Ecto neural progenitor cell (in vitro differentiated cells): ENCODE measurements around the gene PROX2.
A peak's percentile ranks its signal among the peaks of the same experiment; 100 is the strongest.

Source experiments
- DNase-seq: peaks from one replicate; pipeline ENCODE4 v3.0.0-alpha.2; 2018; ENCODE audit warnings: low spot score

Gene PROX2, protein sequence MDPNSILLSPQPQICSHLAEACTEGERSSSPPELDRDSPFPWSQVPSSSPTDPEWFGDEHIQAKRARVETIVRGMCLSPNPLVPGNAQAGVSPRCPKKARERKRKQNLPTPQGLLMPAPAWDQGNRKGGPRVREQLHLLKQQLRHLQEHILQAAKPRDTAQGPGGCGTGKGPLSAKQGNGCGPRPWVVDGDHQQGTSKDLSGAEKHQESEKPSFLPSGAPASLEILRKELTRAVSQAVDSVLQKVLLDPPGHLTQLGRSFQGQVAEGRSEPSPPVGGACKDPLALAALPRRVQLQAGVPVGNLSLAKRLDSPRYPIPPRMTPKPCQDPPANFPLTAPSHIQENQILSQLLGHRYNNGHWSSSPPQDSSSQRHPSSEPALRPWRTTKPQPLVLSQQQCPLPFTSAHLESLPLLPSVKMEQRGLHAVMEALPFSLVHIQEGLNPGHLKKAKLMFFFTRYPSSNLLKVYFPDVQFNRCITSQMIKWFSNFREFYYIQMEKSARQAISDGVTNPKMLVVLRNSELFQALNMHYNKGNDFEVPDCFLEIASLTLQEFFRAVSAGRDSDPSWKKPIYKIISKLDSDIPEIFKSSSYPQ

DNA sequence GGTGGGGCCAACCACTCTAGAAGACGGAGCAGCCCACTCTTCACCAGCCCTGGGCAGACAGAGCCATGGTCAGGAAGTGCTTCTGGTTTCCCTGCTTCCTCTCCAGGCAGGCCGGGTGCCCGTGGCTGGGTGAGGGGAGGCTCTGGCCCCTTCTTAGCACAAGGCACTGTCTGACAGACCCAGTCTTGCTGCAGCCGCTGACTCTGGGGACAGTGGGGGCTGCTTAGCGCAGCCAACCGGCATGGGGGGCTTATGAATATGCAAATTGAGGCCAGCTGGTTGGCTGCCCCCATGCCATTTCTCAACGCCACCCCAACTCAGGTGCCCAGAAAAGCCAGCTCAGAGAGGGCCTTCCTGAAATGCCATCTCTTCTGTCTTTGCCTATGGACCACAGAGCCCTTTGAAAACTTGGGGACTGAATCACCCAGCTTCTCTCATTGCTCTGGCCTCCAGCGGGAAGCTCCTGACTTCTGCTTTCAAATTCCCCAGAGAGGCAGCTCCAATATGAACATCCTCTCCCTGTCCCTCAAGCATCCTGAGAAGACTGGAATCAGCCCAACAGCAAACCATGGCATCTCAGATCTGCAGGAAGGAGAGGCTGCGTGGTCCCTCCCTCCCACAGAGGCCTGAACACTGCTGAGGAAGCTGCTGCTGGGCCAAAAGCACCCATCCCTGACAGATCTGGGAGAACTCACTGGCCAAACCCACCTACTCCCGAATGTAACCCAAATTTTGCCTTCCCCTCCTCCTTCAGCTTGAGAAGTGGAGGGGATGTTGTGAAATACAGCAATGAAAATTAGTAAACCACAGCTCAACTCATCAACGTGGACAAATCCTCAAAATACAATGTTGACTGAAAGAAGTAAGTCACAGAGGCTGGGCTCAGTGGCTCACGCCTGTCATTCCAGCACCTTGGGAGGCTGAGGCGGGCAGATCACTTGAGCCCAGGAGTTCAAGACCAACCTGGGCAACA, at the start of gene PROX2:
PROX2 (minus strand) TSS at position 205 of the 973 bp plus-strand sequence. CDS start 12,311 bp downstream, outside the sequence.
- DNase-seq, result no peak

DNA sequence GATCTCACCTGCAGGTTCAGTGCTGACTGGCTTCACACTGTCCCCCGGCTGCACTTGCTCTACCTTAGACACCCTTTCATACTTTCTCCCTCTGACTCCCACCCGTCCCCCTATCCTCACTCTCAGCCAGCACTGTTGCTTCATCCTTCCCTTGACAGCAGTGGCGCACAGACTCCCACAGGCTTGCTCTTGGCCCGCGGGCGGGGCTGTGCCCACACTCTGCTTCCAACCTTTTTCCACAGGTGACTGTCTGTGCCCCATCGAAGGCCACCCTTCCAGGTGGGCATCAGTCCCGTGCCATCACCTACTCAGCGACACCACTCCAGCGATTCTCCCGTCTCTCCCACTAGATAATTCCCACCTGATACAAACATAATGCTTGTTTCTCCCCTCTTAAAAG, 48.1 kb upstream of the PROX2 start:
- DNase-seq, result no peak

DNA sequence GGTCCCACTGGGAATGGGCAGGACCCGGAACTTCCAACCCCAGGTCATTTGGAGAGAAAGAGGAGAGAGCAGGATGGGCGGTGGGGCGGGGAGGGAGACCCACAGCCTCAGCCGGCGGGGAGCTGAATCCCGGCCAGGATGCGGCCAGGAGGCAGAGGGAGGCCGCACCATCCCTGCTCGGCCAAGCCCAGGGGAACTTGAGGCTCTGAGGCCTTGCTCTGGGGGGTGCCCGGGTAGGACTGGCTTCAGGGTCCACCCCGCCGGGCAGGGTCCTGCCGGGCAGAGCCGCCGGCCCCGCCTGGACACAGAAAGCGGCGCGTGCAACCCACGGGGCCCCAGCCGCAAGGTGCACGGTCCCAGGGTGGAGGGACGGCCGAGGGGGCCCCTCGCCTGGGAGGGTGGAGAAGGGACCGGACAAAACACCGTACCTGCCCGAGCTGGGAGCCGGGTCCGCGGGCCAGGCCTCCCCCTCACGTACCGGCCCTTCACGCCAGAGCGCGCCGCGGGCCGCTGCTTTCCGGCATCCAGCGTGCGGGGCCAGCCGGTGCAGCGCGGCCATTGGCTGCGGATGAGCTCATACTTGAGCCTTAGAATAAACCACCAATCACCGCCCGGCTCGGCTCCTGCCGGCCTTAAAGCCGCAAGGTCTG, 46.9 kb upstream of the PROX2 start, which contains the start of gene RPS6KL1:
RPS6KL1 (minus strand) TSS at position 509 of the 650 bp plus-strand sequence. CDS start 1,719 bp downstream, outside the sequence.
- DNase-seq, result peak; percentile 91

DNA sequence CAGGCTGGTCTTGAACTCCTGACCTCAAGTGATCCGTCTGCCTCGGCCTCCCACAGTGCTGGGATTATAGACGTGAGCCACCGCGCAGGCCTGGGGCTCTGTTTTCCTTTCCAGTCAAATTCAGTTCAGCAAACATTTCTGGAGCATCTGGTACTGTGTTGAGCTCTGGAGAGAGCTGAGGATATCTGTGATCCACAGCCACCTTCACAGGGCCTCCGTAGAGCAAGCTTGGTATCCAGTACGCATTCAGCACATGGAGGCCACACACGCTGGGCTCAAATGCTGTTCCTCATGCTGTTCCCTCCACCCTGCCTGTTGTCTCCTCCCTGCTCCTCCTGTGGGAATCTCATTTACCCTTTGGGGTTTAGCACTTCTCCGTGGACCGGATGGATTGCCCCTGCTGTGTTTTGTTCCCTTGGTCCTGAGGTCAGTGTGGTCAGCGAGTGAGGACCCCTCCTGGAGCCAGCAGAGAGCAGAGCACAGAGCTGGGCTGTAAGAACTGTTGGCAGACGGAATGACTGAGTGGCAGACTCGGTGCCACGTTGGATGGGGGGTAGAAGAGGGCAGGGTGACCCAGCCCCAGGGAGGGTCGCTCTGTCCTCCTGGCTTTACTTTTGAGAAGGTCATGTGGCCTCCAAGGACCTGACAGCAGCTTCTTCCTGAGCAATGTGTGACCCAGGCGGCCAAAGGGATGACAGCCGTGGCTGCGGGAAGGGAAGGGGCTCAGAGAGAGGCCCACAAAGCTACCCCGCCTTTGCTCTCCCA, 46.2 kb upstream of the PROX2 start:
- no peak for DNase-seq

DNA sequence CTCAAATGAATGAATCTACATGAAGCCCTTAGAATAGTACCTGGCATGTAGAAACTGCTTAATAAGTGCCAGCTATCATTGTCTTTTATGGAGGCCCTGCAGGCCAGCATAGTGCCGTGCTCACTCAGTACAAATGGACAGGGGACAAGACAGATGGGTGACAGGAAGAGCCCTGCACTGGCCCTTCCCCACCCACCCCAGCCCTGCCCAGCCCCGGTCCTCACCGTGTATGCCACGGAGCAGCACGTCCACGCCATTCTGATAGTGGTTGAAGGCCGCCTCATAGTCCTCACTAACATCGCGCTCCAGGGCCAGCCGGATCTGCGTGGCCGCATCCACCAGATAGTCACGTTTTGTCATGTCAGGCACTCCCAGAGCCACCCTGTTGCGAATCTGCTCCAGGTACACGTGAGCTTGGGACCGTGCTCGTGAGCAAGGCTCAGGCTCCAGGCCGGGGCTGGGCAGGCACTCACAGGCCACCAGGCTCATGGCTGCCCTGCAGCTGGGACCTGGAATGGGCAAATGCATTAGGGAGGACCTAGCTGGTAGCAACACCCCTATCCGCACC, 45.2 kb upstream of the PROX2 start:
- no peak for DNase-seq

DNA sequence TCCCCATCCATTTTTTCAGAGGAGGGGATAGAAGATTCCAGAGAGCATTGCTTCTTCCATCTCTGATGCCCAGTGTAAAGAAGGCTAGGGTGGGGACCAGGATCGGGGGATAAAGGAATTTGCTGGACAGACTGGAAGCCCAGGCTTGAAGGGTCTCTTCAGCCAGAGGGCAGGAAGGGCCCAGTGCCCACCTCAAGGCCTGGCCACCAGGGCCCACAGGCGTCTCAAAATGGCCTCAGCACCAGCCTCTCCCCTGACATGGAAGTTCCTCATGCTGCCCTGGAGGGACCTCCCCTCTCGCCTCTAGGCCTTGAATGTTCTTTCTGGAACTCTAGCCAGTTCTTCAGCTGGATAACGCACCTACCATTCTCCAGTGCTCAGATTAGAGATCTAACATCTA, 44.3 kb upstream of the PROX2 start:
- no peak for DNase-seq

DNA sequence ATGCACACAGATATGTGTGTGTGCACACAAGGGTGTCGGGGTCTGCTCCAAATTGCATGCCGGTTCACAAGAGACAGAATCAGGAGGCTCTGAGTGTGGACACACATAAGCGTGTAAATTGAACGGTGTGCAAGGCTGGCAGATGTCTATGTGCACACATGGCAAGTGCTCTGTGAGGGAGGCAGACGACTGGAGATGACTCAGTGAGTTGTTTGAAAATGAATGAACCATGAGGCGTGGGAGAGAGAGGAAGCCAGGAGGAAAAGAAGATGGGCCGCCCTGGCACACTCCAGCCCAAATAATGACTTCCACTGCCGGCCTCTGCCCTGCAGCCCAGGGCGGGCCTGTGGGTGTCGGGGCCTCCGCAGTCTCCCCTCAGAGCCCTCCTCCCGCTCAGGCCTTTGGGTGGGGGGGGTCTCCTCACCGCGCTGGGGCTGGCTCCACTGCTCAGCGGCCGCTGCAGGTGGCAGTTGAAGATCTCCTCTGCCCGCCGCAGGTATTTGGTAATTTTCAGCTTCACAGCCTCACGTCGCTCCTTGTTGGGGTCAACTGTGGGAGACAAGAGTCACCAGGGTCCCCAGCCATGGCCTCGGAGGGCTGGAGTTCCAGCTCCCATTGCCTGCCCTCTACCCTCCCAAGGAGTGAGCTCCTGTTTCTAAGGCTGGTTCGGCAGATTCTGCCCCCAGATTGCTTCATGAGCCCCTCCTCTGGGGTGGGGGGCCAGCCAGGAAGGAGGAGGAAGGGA, 43.6 kb upstream of the PROX2 start:
- no peak for DNase-seq

DNA sequence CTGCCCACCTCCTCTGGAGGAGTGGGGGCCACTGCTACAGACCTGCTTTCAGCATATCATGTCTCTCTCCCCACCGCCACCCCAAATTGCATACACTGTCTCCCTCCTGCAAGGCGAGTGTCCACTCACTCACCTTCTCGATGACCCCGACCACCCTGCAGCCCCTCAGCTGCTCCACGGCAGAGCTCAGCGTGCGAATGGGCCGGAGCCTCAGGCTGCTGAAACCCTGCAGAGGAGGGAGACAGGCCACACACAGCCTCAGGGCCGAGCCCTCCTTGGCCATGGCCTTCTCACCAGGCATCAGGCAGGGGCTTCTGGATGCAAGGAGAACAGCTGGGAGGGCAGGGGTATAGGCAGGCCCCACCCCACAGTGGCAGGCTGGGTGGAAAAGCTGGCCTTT, 42.4 kb upstream of the PROX2 start:
- no peak for DNase-seq

DNA sequence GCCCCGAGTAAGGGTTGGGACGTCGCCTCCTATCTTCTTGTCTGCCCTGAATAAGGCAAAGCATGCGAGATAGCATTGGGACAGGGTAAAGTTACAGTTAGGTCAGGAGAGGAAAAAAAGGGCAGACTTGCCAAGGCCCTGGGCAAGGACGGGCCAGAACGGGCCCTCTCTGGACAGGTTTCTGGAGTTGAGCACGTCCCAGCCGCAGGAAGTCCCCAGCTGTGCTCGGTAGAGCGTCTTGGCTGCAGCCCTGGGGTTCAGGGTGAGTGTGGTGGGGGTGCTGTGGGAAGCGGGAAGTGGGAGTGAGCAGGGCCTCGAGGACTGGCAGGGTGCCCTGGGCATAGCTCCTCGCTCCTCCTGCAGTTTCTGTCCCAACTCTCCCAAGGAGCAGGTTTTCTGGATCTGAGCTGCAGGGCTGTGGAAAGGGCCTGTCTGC, 41.7 kb upstream of the PROX2 start:
- DNase-seq, result no peak

DNA sequence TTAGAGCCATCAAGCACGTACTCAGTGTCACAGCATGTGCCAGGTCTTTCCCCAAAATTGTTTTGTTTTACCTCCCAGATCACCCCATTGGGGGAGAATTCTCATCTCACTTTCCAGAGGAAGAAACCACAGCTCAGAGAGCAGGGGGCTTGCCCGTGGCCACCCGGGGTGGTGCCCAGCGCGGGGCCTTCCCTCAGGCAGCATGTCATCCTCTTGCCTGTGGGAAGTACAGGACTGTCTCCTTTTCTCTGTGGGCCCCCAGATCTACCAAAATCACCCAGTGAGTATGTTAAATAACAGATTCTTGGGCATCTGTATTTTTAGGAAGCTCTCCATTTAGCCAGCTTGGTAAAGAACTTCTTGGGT, 41.2 kb upstream of the PROX2 start:
- no peak for DNase-seq

DNA sequence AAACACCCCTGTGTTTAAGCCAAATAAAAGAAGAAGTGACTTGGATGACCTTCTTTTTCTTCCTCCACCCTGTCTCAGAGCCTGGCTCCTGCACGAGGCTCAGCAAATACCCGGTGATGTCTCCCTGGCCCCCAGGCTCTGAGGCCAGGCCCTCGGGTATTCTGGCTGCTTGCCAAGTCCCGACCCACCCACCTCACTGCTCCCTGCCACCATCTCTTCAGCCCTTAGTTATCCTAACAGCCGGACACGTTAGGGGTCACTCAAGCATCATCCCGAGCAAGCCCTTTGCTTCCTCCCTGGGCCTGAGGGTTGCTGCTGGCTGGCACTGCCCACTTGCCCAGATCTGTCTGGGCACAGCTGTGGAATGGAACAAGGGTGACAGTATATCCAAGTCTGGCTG, 39.9 kb upstream of the PROX2 start:
- no peak for DNase-seq

DNA sequence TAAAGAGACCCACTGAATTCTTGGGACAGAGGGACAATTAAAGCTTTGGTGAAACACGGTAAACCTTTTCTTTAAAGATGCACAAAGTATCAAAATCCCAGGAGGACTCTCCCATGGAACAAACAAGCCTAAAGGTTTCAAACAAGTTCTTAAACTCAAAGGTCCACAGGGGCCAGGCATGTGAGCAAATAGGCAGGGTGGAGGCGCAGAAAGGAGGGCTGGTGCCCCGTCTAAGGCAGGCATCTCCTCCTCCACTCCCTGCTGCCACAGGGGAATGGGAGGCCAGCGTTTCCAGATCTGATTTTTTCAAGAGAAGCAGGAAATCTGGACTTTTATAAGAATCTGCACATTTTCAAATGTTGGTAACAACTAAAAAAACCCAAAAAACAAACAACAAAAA, 39.5 kb upstream of the PROX2 start:
- no peak for DNase-seq

DNA sequence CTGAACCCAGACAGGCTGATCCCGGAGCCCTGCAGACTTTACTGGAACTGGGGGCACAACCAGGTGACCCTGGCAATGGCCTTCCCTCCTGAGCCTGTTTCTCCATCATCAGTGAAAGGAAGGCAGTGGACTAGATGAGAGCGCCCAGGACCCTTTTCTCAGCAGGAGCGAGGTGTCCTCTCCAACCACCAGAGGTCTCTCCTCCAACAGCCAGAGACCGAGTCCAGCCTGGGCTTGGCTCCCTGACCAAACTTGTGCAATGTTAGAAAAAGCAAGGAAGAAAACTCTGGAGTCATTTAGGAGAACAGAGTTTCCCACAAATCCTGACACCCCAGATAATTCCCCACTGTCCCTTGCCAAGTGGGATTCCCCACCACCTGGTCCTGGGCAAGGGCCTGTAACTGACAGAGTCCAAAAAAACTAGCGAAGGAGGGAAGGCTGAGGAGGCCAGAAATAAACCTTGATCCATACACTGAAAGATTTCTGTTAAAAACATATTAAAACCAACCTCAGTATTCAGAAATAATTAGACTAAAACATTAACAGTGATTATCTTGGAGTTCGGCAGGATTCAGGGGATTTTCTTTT, 38.1 kb upstream of the PROX2 start:
- peak; percentile 69 for DNase-seq

DNA sequence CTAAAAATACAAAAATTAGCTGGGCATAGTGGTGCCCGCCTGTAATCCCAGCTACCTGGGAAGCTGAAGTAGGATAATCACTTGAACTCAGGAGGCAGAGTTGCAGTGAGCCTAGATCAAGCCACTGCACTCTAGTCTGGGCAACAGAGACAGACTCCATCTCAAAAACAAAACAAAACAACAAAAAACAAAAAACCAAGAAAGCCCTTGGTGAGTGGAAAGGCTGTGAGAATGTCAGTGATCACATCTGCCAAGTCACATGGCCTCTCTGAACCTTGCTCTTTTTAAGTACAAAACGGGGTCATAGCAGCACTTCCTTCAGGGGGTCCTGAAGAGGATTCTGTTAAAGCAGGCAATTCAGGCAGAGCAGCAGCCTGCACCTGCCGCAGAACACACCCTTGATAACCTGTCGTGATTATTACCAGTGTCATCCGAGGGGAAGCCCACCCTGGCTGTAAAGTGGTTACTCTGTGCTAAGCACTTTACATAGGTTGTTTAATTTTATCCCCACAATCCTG, 37.5 kb upstream of the PROX2 start:
- DNase-seq, result no peak

DNA sequence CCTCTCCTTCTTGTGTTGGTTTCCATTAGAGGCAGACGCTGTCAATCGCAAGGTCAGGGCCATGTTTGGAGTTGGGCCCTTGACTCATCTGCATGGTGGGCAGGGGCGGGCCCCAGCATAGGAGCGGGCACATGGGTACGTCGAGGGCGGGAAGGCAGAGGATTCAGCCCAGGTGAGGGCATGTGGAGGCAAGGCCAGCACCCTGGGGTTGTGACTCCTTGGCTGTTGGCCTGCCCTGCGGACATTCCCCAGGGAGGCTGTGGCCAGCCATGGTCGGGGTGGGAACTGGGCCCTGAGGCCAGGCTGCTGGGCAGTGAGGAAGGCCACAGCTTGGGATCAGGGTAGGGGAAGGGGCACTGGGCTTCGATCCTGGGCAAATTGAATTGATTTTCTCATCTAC, 36.9 kb upstream of the PROX2 start:
- DNase-seq, result no peak

DNA sequence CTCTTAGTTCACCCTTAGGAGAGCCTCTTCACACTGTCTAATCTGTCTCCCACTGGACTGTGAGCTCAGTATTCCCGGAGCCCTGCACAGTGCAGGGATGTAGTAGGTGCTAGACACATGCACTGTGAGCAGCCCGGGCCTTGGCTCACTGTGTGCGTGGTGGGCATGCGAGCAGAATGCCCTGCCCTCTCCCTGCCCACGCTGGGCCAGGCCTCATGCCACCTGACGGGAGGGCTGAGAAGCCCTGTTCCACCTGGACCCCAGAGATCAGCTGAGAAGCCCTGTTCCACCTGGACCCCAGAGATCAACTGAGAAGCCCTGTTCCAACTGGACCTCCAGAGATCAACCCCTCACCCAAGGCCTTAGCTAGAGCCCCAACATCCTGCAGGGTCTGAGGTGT, 36.2 kb upstream of the PROX2 start:
- no peak for DNase-seq

DNA sequence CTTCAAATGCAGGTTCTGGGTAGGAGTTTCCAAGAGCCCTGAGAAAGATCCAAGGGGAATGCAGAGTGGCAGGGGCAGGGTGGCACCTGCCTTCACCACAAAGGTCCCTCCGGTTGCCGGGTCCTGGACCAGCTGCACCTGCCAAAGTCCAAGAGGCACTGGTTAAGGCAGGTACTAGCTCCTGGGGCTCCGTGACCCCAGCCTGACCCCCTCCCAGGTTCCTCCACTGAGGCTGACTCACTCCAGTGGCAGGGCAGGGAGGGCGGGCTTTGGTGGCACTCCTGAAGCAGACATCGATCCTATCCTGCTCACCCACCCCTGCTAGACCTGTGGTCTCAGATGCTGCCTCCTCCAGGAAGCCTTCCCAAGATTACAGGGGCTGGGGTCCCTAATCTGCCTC, 35.8 kb upstream of the PROX2 start:
- DNase-seq, result no peak

DNA sequence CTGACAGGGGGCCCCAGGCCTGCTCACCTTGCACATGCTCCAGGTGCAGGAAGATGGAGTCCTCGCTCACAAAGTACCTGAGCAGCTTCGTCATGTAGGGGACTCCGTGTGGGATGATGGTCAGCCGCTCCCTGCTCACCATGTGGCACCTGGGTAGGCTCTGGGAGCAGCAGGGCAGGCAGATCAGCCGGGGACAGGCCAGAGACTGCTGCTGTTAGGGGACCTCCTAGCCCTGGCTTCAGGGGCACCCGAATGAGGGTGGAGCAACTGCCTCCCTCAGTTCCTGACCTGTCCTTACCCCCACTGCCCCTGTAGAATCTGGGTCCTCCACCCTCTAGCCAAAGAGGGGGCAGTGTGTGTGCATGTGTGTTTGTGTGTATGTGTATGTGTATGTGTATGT, 35.3 kb upstream of the PROX2 start:
- no peak for DNase-seq

DNA sequence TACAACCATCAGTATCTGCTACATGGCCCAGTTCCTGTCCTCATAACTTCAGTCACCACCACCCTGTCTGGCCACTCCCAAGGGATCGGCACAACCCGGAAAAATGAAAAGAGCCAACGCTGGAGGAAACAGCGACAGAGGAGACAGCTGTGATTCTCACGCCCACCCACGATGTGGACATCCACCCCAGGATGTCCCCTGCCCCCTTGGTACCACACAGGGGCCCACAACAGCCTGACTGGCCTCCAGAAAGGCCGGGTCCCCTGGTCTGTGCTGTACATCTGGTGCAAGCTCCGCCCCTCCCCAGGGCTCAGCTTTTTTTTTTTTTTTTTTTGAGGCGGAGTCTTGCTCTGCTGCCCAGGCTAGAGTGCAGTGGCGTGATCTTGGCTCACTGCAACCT, 34.6 kb upstream of the PROX2 start:
- DNase-seq, result no peak

DNA sequence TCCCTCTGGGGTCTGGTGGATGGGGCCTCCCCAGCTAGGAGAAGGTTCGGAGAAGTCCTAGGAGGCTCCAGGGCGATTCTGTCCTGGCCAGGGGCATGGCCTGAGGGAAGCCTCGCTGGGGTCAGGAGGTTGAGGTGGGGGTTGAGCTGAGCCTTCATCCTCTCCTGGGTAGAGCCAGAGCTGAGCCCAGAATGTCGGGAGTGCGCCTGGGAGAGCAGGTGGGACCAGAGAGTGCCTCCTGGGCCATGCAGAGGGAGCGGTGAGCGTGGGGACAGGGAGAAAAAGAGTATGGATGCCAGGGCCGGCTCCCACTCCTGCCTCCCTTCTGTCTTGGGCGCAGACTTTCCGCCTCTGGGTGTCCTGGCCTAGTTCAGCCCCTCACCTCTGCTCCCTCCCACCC, 34.0 kb upstream of the PROX2 start:
- no peak for DNase-seq
